GM18868 (cell line): ENCODE measurements around the gene RALGPS1.

Experiments used
- ATAC-seq: cut with Tn5 transposase; IDR thresholded peaks from one replicate; pipeline ENCODE4 v1.9.1; 2021; ENCODE audit warnings: mild to moderate bottlenecking, moderate library complexity; ENCODE audit not compliant: unreplicated experiment

Gene RALGPS1, protein sequence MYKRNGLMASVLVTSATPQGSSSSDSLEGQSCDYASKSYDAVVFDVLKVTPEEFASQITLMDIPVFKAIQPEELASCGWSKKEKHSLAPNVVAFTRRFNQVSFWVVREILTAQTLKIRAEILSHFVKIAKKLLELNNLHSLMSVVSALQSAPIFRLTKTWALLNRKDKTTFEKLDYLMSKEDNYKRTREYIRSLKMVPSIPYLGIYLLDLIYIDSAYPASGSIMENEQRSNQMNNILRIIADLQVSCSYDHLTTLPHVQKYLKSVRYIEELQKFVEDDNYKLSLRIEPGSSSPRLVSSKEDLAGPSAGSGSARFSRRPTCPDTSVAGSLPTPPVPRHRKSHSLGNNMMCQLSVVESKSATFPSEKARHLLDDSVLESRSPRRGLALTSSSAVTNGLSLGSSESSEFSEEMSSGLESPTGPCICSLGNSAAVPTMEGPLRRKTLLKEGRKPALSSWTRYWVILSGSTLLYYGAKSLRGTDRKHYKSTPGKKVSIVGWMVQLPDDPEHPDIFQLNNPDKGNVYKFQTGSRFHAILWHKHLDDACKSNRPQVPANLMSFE

DNA sequence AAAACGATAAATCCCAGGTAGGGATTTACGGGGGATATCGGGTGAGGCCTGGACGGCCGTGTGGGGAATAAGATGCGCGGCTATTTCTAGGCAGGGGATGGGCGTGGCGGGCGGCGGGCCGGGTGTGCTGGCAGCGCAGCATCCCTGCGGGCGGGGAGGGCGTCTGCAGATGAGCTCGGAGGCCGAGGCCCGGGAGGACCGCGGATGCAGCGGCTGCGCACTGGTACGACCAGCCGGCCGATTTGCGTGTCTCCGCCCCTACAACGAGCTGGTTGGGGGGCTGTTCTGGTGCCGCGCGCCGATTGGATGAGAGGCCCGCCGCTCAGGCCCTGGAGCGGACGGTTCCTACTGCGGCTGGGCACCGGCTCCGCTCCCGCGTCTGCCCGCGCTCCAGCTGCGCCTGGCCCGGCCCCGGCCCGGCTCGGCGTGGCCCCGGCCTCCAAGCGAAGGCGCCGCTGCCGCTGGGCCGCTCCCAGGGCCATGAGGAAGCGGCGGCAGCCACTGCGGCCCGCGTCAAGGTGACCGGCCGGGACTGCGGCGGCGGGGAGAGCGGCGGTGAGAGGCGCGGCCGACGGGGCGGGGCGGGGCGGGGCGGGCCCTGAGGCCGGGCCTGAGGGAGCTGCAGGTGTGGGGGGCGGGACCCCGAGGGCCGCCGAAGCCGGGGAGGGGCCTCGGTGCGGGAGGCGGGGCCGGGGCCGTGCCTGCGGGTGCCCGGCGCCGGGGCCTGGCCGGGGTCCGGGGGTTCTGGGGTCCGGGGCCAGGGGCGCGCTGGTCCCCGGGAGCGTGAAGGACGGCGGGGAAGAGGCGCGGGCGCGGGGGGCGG lies at the start of gene RALGPS1:
RALGPS1 (plus strand) TSS at position 325 of the 823 bp plus-strand sequence. CDS start 47,508 bp downstream, outside the sequence.
- peak; percentile 97 for ATAC-seq

DNA sequence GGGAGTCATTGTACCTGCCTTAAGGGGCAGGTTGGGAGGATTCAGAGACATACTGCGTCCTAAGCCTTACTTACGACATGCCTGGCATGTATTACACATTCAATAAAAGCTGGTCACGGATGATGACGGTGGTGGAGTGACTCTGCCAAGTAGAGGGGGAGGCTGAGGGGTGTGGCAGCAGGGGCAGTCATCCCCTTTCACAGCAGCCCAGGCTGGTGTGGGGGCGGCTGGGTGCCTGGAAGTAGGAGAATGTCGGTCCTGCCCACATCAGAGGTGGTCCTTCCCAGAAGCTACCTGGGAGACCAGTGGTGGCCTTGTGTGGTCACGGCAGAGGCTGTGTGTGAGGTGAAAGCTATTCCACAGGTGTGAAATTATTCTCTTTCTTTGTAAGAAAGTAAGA lies 45.2 kb upstream of the RALGPS1 start:
- no peak for ATAC-seq

DNA sequence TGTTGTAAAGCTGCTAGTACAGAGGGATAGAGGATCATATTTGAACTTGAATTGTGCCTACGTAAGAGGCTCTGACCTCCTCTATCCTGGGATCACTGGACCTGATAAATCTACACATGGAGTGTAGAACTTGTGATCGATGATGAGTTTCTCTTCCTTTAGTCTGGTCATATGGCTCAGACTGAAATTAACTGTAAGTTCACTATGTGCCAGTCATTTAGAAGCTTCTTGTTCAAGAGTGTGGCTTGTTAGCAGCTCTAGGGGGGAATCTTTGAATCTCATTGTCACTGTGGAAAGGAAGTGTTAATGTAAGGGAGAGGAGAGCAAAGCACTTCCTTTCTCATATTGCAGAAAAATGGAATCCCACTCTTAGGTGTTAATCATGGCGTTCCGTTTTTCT lies 42.1 kb upstream of the RALGPS1 start:
- ATAC-seq: no peak

DNA sequence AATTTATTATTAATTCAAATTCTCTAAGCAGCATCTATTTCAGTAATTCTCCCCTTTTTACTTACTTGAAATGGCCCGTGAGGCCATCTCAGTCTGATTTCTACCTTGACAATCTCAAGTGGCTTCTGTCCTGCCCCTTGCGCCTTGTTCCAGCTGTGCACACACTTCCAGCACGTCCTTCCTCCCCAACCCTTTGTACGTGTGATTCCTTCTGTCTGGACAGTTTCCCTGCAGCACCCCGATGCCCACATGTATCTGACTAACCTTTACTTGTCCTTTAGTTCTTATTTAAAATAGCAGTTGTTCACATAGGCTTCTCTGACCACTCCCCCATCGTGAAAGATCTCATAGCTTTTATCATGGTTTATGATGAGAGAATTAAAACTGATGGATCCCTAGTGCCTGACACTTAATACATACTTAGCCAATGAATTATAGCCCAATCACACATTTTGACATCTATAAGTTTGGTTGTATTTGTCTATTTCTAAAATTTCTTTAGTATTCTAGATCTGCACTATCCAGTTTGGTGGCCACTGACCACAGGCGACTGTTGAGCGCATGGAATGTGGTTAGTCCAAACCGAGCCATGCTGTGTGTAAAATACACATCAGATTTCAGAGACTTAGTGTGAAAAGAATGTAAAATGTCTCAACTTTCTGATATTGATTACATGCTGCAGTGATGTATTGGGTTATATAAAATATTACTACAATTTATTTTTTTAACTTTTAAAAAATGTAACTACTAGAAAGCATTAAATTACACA lies 39.9 kb upstream of the RALGPS1 start:
- ATAC-seq: no peak

DNA sequence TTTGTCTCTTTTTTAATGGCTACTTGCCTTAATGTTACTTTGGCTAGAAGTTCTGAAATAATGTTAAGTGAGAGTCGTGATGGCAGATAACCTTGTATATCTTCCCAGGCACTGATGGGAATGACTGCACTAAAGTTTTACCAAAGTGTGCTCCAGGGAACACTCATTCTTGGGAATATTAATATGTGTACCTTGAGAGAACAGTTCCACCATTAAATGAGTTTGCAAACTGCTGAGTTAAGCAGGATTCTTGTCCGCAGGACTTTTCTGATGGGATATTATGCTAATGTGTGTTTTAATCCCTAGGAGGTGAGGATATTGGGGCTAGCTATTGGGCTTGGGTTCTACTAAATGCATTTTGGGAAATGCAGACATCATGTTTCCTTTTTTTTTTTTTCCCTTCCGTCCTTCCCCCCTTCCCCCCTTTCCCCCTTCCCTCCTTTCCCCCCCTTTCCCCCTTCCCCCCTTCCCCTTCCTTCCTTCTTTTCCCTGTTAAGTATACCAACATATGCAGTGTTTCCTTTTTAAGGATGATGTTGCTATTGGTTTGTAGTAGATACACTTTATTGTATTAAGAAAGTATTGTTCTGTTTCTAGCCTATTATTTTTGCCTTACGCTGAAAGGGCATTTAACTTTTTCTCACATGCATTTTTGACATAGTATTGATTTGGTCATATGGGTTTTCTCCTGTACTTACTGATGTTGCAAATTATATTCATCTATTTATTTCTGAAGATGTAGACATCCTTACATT lies 38.6 kb upstream of the RALGPS1 start:
- ATAC-seq: no peak

DNA sequence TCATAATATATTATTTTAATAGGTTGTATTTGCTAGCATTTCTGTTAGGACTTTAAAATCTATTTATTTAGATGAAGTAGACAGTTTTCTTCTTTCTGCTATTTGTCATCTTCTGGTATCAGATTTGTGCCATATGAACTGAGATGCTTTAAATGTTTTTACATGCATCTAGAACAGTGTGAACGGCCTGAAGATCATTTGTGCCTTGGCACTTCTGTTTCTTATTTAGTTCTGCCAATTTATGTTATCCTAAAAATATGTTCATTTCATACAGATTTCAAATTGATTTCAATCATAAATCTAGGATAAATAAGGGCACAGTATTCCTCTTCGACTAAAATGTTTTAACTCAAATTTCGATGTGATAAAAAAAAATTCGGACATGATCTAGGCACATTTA lies 38.1 kb upstream of the RALGPS1 start:
- ATAC-seq: no peak

DNA sequence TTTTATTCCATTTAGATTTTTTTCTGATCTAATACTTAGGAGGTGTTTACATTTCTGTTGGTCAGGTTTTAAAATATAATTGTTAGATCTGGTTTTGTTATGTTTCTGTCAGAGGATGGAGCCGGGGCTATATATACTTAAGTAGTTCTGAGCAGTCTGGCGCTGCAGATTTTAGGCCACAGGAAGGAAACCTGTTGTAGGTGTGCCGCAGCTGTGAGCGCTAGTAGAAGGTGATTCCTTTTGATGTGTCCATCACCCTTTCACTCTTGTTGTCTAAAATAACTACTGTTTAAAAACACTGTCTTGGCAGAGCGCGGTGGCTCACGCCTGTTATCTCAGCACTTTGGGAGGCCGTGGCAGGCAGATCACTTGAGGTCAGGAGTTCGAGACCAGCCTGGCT lies 37.2 kb upstream of the RALGPS1 start:
- no peak for ATAC-seq

DNA sequence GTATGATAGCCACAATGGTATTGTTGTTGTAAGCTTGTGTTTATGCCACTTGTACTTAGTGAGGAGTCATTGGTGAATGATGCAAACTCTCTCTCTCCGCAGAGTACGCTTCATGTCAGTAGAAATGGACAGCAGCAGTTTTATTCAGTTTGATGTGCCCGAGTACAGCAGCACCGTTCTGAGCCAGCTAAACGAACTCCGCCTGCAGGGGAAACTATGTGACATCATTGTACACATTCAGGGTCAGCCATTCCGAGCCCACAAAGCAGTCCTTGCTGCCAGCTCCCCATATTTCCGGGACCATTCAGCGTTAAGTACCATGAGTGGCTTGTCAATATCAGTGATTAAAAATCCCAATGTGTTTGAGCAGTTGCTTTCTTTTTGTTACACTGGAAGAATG lies 35.3 kb upstream of the RALGPS1 start:
- no peak for ATAC-seq

DNA sequence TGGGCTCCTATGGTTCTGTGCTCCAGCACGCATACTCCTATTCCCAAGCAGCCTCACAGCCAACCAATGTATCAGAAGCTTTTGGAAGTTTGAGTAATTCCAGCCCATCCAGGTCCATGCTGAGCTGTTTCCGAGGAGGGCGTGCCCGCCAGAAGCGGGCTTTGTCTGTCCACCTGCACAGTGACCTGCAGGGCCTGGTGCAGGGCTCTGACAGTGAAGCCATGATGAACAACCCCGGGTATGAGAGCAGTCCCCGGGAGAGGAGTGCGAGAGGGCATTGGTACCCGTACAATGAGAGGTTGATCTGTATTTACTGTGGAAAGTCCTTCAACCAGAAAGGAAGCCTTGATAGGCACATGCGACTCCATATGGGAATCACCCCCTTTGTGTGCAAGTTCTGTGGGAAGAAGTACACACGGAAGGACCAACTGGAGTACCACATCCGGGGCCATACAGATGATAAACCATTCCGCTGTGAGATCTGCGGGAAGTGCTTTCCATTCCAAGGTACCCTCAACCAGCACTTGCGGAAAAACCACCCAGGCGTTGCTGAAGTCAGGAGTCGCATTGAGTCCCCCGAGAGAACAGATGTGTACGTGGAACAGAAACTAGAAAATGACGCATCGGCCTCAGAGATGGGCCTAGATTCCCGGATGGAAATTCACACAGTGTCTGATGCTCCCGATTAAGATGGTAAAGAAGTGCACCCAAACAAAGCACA lies 34.2 kb upstream of the RALGPS1 start:
- no peak for ATAC-seq

DNA sequence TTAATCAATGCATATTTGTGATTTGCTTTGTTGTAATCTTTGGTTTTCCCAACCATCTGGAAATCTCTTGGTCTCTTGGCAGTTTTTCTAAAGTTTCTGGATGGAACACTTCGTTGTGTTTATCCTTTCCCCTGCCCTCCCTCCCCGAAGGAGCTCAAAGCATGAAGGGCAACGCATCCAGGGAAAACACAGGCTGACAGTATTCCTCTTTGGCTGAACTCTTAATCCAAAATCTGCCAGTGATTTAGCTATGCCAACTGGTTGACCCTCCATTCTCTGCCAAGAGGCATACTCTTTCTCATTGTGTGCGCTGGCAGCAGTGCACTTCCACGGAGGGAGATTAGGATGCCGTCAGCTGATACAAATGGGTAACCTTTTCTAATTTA lies 33.6 kb upstream of the RALGPS1 start:
- ATAC-seq: no peak

DNA sequence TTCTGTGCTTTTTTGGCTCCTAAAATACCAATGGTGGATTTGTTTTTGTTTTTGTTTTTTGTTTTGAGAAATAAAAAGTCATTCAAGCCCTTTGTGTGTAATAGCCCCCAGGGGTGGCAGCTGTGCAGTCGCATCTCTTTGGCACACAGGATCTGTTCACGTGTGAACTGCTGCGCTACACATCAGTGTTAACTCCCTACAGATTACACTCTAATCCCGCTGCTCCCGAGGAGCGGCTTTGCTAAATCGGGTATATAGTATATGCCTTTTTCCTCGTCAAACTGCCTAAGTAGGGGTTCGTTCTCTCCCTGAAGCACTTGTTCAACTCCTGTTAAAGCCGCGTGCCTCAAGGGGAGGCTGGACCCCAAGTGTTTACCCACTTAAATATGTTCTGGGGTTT lies 31.8 kb upstream of the RALGPS1 start:
- no peak for ATAC-seq

DNA sequence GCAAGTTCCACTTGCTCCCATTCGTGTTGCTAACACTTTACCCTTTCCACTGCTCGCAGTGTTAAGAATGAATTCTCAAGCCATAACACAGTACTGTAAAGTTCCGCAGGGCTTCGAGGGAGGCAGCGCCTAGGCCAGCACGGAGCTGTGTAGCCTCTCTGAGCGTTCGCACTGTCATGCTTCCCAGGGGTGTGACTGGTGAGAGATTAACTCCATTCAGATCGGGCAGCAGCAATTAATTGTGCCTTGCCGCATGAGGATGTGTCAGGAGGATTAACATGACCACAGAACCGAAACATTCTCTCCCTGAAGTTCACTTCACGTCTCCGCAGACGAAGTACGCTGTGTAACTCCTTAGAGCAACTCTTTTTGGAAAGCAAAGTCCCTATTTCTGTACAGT lies 30.9 kb upstream of the RALGPS1 start:
- ATAC-seq: no peak

DNA sequence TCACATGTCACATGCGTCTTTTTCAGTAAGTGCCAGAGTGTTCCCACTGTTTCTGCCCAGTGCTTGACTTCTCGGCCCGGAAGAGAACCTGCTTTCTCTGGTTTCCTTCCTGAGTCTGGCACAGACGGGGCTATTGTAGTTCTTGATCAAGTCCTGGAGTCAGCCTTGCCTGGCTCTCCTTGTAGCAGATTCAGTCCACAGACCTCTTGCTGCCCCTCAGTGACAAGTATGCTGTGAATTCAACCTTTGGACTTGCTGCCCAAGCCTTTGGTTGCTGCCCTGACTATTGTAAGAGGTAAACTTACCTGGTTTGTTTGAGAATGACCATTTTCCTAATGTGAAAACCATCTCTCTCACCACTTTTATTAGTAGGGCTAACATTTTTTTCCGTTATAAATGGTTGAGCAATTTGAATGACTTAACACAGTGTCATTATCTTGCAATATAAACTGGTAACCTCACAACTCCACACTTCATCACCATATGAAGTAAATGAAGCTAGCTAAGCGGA lies 29.4 kb upstream of the RALGPS1 start:
- ATAC-seq: no peak

DNA sequence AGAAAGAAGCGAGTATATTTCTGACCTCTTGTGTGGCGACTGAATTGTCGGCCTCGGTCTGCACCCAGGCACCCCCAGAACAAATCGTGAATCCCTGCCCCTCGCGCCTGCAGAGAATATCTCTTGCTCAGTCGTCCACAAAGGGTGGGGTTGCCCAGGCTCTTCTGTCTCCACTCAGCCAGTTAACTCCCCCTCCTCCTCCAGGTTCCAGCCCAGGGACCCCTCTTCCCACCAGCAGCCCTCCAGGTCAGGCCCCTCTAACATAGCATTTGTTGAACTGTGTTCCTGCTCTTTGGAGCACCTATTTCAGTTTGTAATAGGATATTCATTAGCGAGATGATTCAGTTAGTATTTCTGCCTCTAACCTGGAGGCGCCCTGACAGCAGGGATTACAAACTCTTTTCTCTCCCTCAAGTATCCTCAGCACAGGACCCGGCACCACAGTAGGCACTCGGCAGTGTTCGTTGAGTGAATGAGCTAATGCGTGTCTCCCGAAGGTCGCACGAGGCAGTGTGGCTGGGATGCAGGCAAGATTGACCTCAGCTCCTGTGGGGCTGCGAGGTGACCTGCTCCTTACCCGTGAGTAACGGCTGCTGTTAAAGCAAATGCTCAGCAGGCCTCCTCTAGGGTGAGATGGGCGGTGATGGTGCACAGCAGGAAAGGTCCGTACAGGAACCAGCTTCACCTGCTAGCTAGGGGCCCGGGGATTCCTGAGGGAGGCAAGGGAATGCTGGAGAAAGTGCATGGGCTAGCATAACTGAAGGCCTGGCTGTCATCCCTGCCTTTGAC lies 28.4 kb upstream of the RALGPS1 start:
- no peak for ATAC-seq

DNA sequence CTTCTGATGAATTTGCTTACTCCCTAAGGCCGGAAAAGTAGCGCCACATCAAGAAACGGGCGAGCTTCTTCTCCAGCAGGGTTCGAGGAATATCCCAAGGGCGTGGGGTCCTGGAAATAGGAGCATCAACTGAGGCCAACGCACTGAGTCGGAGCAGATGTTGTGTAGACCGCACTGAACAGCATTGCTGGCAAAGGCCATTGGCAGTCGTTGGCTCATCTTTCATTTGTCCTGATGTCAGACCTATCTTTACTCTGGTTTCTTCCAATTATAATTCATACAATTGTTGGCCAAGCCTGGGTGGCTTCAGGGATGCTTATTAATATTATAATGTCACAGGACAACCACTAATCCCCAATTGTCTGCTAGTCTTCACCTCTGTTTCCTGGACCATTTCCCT lies 27.7 kb upstream of the RALGPS1 start:
- ATAC-seq: no peak

DNA sequence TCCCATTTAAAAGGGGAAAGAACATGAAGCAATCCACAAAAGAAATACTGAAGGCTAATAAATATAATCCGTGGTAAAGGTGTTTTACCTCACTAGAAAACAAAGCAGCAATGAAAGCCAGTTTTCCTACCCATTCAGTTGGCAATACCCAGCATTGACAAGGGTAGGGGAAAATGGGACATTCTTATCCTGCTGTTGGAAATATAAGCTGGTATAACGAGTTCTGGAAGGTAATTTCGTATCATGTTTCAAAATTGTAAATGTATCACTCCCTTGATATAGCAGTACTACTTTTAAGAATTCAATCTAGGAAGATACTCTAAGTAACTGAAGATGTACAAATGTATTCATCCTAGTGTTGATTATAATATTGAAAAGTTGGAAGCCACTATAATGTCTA lies 22.9 kb upstream of the RALGPS1 start:
- ATAC-seq: no peak

DNA sequence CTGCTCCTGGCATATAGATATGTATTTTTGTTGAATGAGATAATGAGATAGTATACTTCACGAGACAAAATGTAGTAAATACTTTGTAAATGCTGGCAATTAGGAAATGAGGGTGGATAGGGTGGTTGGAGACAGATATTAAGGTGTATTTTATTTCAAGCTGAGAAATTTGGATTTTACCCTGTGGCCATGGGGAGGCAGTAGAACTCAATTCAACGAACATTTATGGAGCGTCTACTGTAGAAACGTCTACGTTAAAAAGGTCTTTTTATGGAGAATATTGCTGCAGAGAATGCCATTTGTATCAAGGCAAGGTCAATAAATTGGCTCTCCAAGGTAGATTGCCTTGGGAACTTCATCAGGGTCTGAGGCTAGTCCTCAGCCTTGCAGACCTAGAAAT lies 21.5 kb upstream of the RALGPS1 start:
- ATAC-seq: no peak

DNA sequence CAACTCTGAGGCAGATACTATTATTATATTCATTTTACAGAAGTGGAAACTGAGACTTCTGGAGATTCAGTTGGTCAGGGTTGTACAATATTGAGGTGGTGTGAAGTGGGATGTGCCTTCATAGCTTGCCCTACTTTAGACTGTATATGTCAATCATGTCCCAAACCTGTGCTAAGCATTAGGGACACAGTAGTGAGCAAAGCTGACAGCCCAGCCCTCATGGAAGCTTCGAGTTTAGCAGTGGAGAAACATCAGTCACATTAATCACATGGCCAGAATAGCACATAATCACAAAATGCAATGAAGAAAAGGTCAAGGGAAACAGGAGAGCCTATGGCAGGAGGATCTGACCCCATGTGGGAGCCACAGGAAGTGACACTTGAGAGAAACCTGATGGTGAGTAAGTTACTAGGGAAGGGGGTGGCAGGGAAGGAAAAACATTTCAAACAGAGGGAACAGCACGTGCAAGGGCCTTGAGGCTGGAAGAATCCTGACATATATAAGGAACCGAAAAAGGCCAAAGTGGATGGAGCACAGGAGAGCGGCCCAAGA lies 20.5 kb upstream of the RALGPS1 start:
- ATAC-seq: no peak

DNA sequence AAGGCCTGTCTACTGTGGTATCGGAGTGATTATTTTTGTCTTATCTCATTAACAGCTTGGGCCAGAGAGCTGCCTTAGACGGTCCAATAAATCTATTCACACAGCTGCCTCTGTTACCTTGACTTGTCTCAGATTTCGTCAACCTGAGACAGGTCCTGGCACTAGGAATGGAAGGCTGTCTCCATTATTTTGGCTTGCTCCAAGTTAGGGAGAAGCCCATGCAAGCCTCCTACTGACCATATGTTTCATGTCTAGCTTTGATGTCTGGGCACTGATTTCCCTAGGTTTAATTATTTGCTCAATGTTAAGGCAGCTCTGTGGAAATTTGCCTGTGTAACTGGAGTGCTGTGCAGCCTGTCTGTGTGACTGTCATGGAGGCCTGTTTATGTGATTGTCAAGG lies 12.4 kb upstream of the RALGPS1 start:
- no peak for ATAC-seq
